Measurements from ENCODE around the gene SLC38A3.
A peak's percentile ranks its signal among the peaks of the same experiment; 100 is the strongest.

The SLC38A3 gene

DNA sequence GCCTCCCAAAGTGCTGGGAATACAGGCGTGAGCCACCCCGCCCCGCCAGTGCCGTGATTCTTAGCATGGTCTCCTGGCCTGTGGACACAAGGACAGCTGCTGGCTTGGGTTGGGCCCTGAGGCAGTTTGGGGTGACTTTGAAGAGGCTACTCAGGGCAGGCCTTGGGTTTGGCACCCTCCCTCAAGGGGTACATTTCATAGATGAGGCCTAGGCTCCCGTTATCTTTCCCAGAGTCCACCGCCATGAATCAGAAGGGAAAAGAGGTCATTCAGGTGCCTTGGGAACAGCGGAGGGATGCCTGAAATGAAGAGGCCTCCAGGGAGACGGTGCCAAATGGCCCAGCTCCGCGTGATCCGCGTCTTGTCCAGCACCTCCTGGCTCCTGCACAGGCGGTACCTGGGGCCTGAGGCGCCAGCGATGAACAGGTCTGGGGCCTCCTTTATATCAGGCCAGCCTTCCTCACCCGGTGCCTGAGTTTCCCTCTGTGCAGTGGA is 40.2 kb downstream of the SLC38A3 start:
- Histone ChIP-seq H3K23ac (ENCODE audit: low read length in 2 of 2) (no peak overlapping the region), H4K91ac (ENCODE audit: low read length) (peak overlapping the region; percentile 93), H3K18ac (ENCODE audit: low read depth in 1 of 2, low read length in 2 of 2) (peak overlapping the region in 1 of 2 experiments; percentile 80), H3K14ac (ENCODE audit: low read length in 2 of 2) (no peak overlapping the region), H2BK15ac (ENCODE audit: low read depth, poor library complexity, severe bottlenecking) (peak overlapping the region; percentile 60), H3K27ac (ENCODE audit: low read length, poor library complexity, severe bottlenecking) (peak overlapping the region; percentile 96), H4K8ac (ENCODE audit: low read length) (peak overlapping the region; percentile 92), H3K9ac (ENCODE audit: low read length) (peak overlapping the region; percentile 77), H3K4me3 (ENCODE audit: insufficient read depth in 1 of 2, low read depth in 1 of 2, low read length in 2 of 2) (peak overlapping the region in 1 of 2 experiments; percentile 63), H2BK120ac (ENCODE audit: low read depth, low read length) (peak overlapping the region; percentile 97), H2AFZ (ENCODE audit: low read depth, low read length) (no peak overlapping the region), H3K79me1 (replicated peaks; ENCODE audit: low read length, poor library complexity, severe bottlenecking) (no peaks in the 10 kb centered on the region), H2AK5ac (ENCODE audit: low read length, severe bottlenecking) (peak overlapping the region; percentile 75), H2BK12ac (ENCODE audit: low read length in 2 of 2) (peak overlapping the region; percentile 38 to 72), H2BK5ac (ENCODE audit: low read depth, low read length, poor library complexity, severe bottlenecking) (no peak overlapping the region), H3K4me2 (ENCODE audit: low read length, poor library complexity, severe bottlenecking) (peak overlapping the region; percentile 83), H3K4me1 (ENCODE audit: control insufficient read depth, insufficient read depth, low read depth, low read length) (peaks cover 79% of the 10 kb centered on the region), H3K27me3 (ENCODE audit: control insufficient read depth in 1 of 2, insufficient read depth in 1 of 2, low read length in 2 of 2) (no peaks in the 10 kb centered on the region), H3K36me3 (ENCODE audit: control insufficient read depth in 1 of 2, insufficient read depth in 2 of 2, low read depth in 1 of 2, low read length in 2 of 2) (peaks cover 26 to 67% of the 10 kb centered on the region in 2 experiments), H3K4ac (ENCODE audit: low read depth in 1 of 2, low read length in 2 of 2) (peak overlapping the region; percentile 82 to 84), H3K9me3 (ENCODE audit: control insufficient read depth, low read length) (no peaks in the 10 kb centered on the region)
- DNase-seq, result no peak
- WGBS, result 86% methylated on average over 16 of the region's 16 CpGs

DNA sequence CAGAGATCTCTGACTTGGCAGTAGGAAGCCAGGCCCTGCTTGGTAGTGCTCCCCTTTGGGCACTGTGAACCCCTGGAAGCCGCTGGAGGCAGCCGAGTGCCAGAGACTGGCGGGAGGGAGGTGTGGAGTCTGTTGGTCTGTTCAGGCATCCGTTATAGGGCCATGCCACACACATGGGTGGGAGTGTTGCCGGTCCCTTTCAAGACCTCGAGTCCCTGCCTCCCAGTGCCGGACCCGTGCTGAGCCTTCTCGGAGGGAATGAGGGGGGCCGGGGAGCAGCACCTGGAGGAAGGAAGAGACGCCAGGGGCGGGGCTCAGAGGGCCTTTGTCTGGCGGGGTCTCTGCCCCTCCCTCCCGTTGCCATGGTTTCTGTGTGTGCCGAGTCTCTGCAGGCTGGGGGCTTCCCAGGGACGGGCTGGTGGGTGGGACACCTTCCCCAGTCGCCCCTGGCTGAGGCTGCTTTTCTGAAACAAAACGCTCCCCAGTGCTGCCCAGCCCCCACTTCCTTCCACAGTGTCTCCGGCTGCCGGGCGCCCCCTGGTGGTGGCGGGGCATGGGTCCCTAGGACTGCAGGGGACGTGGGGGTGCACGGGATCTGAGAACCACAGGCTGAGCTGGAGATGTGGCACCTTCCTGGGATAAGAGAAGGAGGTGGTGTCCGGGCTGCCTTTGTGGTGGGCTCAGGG is 40.9 kb downstream of the SLC38A3 start:
- Histone ChIP-seq H2BK120ac (ENCODE audit: low read depth, low read length) (peak overlapping the region; percentile 97), H3K14ac (ENCODE audit: low read length in 2 of 2) (peak overlapping the region in 1 of 2 experiments; percentile 79), H3K27me3 (ENCODE audit: control insufficient read depth in 1 of 2, insufficient read depth in 1 of 2, low read length in 2 of 2) (no peaks in the 10 kb centered on the region), H2BK5ac (ENCODE audit: low read depth, low read length, poor library complexity, severe bottlenecking) (peak overlapping the region; percentile 77), H2AFZ (ENCODE audit: low read depth, low read length) (no peak overlapping the region), H3K4ac (ENCODE audit: low read depth in 1 of 2, low read length in 2 of 2) (peak overlapping the region; percentile 82 to 84), H4K8ac (ENCODE audit: low read length) (peak overlapping the region; percentile 93), H3K18ac (ENCODE audit: low read depth in 1 of 2, low read length in 2 of 2) (peak overlapping the region; percentile 82 to 92), H4K91ac (ENCODE audit: low read length) (peak overlapping the region; percentile 93), H3K4me3 (ENCODE audit: insufficient read depth in 1 of 2, low read depth in 1 of 2, low read length in 2 of 2) (peak overlapping the region; percentile 33 to 63), H3K4me1 (ENCODE audit: control insufficient read depth, insufficient read depth, low read depth, low read length) (peaks cover 78% of the 10 kb centered on the region), H3K23ac (ENCODE audit: low read length in 2 of 2) (peak overlapping the region in 1 of 2 experiments; percentile 34), H3K79me1 (replicated peaks; ENCODE audit: low read length, poor library complexity, severe bottlenecking) (no peaks in the 10 kb centered on the region), H2AK5ac (ENCODE audit: low read length, severe bottlenecking) (peak overlapping the region; percentile 75), H3K4me2 (ENCODE audit: low read length, poor library complexity, severe bottlenecking) (peak overlapping the region; percentile 83), H2BK15ac (ENCODE audit: low read depth, poor library complexity, severe bottlenecking) (peak overlapping the region; percentile 60), H3K27ac (ENCODE audit: low read length, poor library complexity, severe bottlenecking) (peak overlapping the region; percentile 96), H3K36me3 (ENCODE audit: control insufficient read depth in 1 of 2, insufficient read depth in 2 of 2, low read depth in 1 of 2, low read length in 2 of 2) (peaks cover 28 to 67% of the 10 kb centered on the region in 2 experiments), H3K9me3 (ENCODE audit: control insufficient read depth, low read length) (no peaks in the 10 kb centered on the region), H2BK12ac (ENCODE audit: low read length in 2 of 2) (peak overlapping the region; percentile 49 to 72), H3K9ac (ENCODE audit: low read length) (peak overlapping the region; percentile 77)
- 4% methylated on average over 19 of the region's 25 CpGs for WGBS
- peak; percentile 87 for DNase-seq

DNA sequence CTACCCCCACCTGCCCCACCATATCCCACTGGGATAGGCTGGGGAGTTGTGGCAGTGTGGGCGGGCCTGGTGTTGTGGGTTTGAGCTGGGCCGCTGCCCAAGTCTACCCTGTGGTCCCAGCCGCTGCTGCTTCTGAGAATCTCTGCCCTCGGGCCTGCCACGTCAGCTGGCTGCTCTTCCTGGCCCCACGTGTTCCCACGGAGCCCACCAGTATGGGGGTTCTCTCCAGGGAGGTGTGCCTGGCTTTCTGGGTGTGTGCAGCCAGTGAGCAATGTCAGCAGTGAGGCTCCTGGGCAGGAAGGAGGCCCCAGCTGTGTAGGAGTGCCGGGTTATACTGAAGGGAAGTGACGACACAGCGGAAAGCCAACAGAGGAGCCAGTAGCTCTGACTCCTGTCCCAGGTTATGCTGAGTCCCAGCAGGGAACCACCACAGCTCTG is 41.5 kb downstream of the SLC38A3 start:
- peaks cover 30 to 67% of the 10 kb centered on the region in 2 experiments for H3K36me3 ChIP-seq (ENCODE audit: control insufficient read depth in 1 of 2, insufficient read depth in 2 of 2, low read depth in 1 of 2, low read length in 2 of 2)
- H3K4me3 ChIP-seq (ENCODE audit: insufficient read depth in 1 of 2, low read depth in 1 of 2, low read length in 2 of 2), result peak overlapping the region in 1 of 2 experiments; percentile 57
- peak overlapping the region in 1 of 2 experiments; percentile 34 for H3K23ac ChIP-seq (ENCODE audit: low read length in 2 of 2)
- H2BK120ac ChIP-seq (ENCODE audit: low read depth, low read length), result peak overlapping the region; percentile 36
- H3K79me1 ChIP-seq (replicated peaks; ENCODE audit: low read length, poor library complexity, severe bottlenecking), result no peaks in the 10 kb centered on the region
- H4K91ac ChIP-seq (ENCODE audit: low read length), result peak overlapping the region; percentile 91
- H3K4me1 ChIP-seq (ENCODE audit: control insufficient read depth, insufficient read depth, low read depth, low read length), result peaks cover 76% of the 10 kb centered on the region
- H4K8ac ChIP-seq (ENCODE audit: low read length), result peak overlapping the region; percentile 93
- peak overlapping the region; percentile 77 for H2BK5ac ChIP-seq (ENCODE audit: low read depth, low read length, poor library complexity, severe bottlenecking)
- peak overlapping the region; percentile 96 for H3K27ac ChIP-seq (ENCODE audit: low read length, poor library complexity, severe bottlenecking)
- H3K9me3 ChIP-seq (ENCODE audit: control insufficient read depth, low read length), result no peaks in the 10 kb centered on the region
- H3K18ac ChIP-seq (ENCODE audit: low read depth in 1 of 2, low read length in 2 of 2), result peak overlapping the region; percentile 82 to 92
- peak overlapping the region; percentile 39 to 70 for H3K4ac ChIP-seq (ENCODE audit: low read depth in 1 of 2, low read length in 2 of 2)
- H3K14ac ChIP-seq (ENCODE audit: low read length in 2 of 2), result peak overlapping the region in 1 of 2 experiments; percentile 63
- WGBS, result 34% methylated on average over 8 of the region's 10 CpGs
- peak overlapping the region; percentile 73 for H2AK5ac ChIP-seq (ENCODE audit: low read length, severe bottlenecking)
- H3K4me2 ChIP-seq (ENCODE audit: low read length, poor library complexity, severe bottlenecking), result peak overlapping the region; percentile 83
- peak overlapping the region; percentile 77 for H3K9ac ChIP-seq (ENCODE audit: low read length)
- H2AFZ ChIP-seq (ENCODE audit: low read depth, low read length), result no peak overlapping the region
- peak overlapping the region in 1 of 2 experiments; percentile 61 for H2BK12ac ChIP-seq (ENCODE audit: low read length in 2 of 2)
- H3K27me3 ChIP-seq (ENCODE audit: control insufficient read depth in 1 of 2, insufficient read depth in 1 of 2, low read length in 2 of 2), result no peaks in the 10 kb centered on the region
- H2BK15ac ChIP-seq (ENCODE audit: low read depth, poor library complexity, severe bottlenecking), result peak overlapping the region; percentile 4
- DNase-seq, result peak; percentile 92

DNA sequence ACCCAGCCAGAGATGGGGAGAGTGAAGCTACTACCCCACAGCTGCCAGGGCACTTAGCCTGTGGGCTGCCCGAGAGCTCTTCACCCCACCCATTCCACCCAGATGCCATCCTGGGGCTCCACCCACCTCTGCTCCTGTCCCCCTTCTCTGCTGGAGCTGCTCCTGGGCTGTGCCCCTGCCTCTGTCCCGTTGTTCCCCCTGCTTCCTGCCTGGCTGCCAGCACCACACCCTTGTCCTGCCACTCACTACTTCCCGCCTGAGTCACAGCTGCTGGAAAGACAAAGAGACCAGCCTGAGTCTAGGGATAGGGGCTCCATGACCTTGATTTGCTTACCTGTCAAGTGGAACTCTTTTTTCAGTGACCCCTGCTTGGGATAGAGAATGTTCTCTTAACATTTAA is 43.3 kb downstream of the SLC38A3 start:
- Histone ChIP-seq H3K27ac (ENCODE audit: low read length, poor library complexity, severe bottlenecking) (peak overlapping the region; percentile 65), H3K4me3 (ENCODE audit: insufficient read depth in 1 of 2, low read depth in 1 of 2, low read length in 2 of 2) (no peak overlapping the region), H4K8ac (ENCODE audit: low read length) (peak overlapping the region; percentile 38), H3K23ac (ENCODE audit: low read length in 2 of 2) (peak overlapping the region in 1 of 2 experiments; percentile 40), H3K4me1 (ENCODE audit: control insufficient read depth, insufficient read depth, low read depth, low read length) (peaks cover 68% of the 10 kb centered on the region), H3K9me3 (ENCODE audit: control insufficient read depth, low read length) (no peaks in the 10 kb centered on the region), H3K4me2 (ENCODE audit: low read length, poor library complexity, severe bottlenecking) (no peak overlapping the region), H3K9ac (ENCODE audit: low read length) (peak overlapping the region; percentile 47), H3K18ac (ENCODE audit: low read depth in 1 of 2, low read length in 2 of 2) (peak overlapping the region; percentile 5 to 47), H3K4ac (ENCODE audit: low read depth in 1 of 2, low read length in 2 of 2) (no peak overlapping the region), H2BK5ac (ENCODE audit: low read depth, low read length, poor library complexity, severe bottlenecking) (no peak overlapping the region), H2AFZ (ENCODE audit: low read depth, low read length) (no peak overlapping the region), H2AK5ac (ENCODE audit: low read length, severe bottlenecking) (peak overlapping the region; percentile 76), H3K79me1 (replicated peaks; ENCODE audit: low read length, poor library complexity, severe bottlenecking) (no peaks in the 10 kb centered on the region), H2BK12ac (ENCODE audit: low read length in 2 of 2) (peak overlapping the region in 1 of 2 experiments; percentile 51), H3K27me3 (ENCODE audit: control insufficient read depth in 1 of 2, insufficient read depth in 1 of 2, low read length in 2 of 2) (no peaks in the 10 kb centered on the region), H4K91ac (ENCODE audit: low read length) (no peak overlapping the region), H2BK15ac (ENCODE audit: low read depth, poor library complexity, severe bottlenecking) (peak overlapping the region; percentile 17), H2BK120ac (ENCODE audit: low read depth, low read length) (peak overlapping the region; percentile 9), H3K36me3 (ENCODE audit: control insufficient read depth in 1 of 2, insufficient read depth in 2 of 2, low read depth in 1 of 2, low read length in 2 of 2) (peaks cover 40 to 73% of the 10 kb centered on the region in 2 experiments), H3K14ac (ENCODE audit: low read length in 2 of 2) (no peak overlapping the region)
- no peak for DNase-seq
- WGBS, result 33% methylated on average over 3 of the region's 3 CpGs

All from mesenchymal stem cell (in vitro differentiated cells and primary cell).